ENCODE data around the gene FXYD7. TPM values are rescaled to one million over a fixed set of nuclear protein-coding genes. Genes with fewer than 3 reads are reported as not detected.

Gene FXYD7
- total and polyA plus RNA-seq, 2 of the 13 experiments (the other 11 are each of a cell fraction or from before 2014, with no cell fraction given): 0.55 TPM; not detected in 1

DNA sequence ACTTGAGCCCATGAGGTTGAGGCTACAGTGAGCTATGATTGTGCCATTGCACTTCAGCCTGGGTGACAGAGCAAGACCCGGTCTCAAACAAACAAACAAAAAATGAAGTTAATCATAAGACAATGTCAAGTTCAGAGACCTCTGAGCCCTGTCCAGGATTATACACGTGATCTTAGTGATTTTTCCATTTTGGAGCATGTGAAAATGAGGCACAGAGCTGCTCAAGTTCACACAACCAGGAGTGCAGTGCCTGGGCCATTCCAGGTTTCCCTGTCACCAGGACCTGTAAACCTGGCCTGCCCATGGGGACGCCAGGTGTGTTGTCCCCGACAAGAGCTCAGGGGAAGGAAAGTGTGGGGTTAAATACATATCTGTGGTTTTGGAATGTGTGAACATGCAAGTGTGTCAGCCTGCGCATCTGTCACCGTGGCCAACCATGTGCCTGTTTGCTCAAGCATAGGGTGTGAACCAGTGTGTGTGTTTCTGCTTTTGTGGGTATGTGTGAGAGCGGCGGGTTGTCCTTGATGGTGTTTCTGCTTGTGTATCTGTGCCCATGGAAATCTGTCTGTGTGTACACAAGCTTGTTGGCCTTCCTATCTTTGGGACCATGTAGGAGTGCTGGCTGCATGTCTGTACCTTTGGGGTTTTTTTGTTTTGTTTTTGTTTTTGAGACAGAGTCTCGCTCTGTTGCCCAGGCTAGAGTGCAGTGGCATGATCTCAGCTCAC is 5.9 kb upstream of the FXYD7 start (continued):
- TF ChIP-seq, protein P1, sequence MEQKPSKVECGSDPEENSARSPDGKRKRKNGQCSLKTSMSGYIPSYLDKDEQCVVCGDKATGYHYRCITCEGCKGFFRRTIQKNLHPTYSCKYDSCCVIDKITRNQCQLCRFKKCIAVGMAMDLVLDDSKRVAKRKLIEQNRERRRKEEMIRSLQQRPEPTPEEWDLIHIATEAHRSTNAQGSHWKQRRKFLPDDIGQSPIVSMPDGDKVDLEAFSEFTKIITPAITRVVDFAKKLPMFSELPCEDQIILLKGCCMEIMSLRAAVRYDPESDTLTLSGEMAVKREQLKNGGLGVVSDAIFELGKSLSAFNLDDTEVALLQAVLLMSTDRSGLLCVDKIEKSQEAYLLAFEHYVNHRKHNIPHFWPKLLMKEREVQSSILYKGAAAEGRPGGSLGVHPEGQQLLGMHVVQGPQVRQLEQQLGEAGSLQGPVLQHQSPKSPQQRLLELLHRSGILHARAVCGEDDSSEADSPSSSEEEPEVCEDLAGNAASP (CRISPR knock-in tag; IDR thresholded peaks at IDR 0.05; ENCODE audit: borderline replicate concordance): peak; percentile 60; the same call in 1 of the 2 replicates
- TF ChIP-seq ZNF260 (CRISPR knock-in tag; IDR thresholded peaks at IDR 0.05; ENCODE audit: borderline replicate concordance, low read depth) (no peak), ZBTB7A (CRISPR knock-in tag; IDR thresholded peaks at IDR 0.05) (no peak), ZNF468 (CRISPR knock-in tag; IDR thresholded peaks at IDR 0.05) (no peak), ETV5 (CRISPR knock-in tag; IDR thresholded peaks at IDR 0.05; ENCODE audit: borderline replicate concordance) (no peak; the same call in 1 of the 2 replicates), ATF1 (CRISPR knock-in tag; IDR thresholded peaks at IDR 0.05) (no peak), ZNF326 (CRISPR knock-in tag; IDR thresholded peaks at IDR 0.05; ENCODE audit: borderline replicate concordance) (no peak), ZNF512B (CRISPR knock-in tag; IDR thresholded peaks at IDR 0.05; ENCODE audit: borderline replicate concordance) (no peak), ZIK1 (CRISPR knock-in tag; IDR thresholded peaks at IDR 0.05; ENCODE audit: borderline replicate concordance, low read depth) (no peak; the same call in 1 of the 2 replicates), KMT2B (CRISPR knock-in tag; IDR thresholded peaks at IDR 0.05) (no peak; the same call in 1 of the 2 replicates), ETV6 (CRISPR knock-in tag; conservative IDR thresholded peaks at IDR 0.05) (no peak), ZNF841 (CRISPR knock-in tag; IDR thresholded peaks at IDR 0.05; ENCODE audit: borderline replicate concordance) (no peak), ZBTB21 (CRISPR knock-in tag; IDR thresholded peaks at IDR 0.05) (no peak), ISL2 (CRISPR knock-in tag; IDR thresholded peaks at IDR 0.05) (no peak)
- TF ChIP-seq, protein P2, sequence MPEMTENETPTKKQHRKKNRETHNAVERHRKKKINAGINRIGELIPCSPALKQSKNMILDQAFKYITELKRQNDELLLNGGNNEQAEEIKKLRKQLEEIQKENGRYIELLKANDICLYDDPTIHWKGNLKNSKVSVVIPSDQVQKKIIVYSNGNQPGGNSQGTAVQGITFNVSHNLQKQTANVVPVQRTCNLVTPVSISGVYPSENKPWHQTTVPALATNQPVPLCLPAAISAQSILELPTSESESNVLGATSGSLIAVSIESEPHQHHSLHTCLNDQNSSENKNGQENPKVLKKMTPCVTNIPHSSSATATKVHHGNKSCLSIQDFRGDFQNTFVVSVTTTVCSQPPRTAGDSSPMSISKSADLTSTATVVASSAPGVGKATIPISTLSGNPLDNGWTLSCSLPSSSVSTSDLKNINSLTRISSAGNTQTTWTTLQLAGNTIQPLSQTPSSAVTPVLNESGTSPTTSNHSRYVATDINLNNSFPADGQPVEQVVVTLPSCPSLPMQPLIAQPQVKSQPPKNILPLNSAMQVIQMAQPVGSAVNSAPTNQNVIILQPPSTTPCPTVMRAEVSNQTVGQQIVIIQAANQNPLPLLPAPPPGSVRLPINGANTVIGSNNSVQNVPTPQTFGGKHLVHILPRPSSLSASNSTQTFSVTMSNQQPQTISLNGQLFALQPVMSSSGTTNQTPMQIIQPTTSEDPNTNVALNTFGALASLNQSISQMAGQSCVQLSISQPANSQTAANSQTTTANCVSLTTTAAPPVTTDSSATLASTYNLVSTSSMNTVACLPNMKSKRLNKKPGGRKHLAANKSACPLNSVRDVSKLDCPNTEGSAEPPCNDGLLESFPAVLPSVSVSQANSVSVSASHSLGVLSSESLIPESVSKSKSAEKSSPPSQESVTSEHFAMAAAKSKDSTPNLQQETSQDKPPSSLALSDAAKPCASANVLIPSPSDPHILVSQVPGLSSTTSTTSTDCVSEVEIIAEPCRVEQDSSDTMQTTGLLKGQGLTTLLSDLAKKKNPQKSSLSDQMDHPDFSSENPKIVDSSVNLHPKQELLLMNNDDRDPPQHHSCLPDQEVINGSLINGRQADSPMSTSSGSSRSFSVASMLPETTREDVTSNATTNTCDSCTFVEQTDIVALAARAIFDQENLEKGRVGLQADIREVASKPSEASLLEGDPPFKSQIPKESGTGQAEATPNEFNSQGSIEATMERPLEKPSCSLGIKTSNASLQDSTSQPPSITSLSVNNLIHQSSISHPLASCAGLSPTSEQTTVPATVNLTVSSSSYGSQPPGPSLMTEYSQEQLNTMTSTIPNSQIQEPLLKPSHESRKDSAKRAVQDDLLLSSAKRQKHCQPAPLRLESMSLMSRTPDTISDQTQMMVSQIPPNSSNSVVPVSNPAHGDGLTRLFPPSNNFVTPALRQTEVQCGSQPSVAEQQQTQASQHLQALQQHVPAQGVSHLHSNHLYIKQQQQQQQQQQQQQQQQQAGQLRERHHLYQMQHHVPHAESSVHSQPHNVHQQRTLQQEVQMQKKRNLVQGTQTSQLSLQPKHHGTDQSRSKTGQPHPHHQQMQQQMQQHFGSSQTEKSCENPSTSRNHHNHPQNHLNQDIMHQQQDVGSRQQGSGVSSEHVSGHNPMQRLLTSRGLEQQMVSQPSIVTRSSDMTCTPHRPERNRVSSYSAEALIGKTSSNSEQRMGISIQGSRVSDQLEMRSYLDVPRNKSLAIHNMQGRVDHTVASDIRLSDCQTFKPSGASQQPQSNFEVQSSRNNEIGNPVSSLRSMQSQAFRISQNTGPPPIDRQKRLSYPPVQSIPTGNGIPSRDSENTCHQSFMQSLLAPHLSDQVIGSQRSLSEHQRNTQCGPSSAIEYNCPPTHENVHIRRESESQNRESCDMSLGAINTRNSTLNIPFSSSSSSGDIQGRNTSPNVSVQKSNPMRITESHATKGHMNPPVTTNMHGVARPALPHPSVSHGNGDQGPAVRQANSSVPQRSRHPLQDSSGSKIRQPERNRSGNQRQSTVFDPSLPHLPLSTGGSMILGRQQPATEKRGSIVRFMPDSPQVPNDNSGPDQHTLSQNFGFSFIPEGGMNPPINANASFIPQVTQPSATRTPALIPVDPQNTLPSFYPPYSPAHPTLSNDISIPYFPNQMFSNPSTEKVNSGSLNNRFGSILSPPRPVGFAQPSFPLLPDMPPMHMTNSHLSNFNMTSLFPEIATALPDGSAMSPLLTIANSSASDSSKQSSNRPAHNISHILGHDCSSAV (CRISPR knock-in tag; IDR thresholded peaks at IDR 0.05; ENCODE audit: borderline replicate concordance): no peak

All from HepG2 (cell line).